Right lobe of liver (tissue), 6 donors: ENCODE data around the gene DYRK3. TPM values are rescaled to one million over a fixed set of nuclear protein-coding genes. Genes with fewer than 3 reads are reported as not detected.

Source experiments
- ATAC-seq, 4 donors: fragments of 200-7000 bp; cut with Tn5 transposase; one replicate each; pipeline ENCODE4 v1.9.1; 2020; ENCODE audit warnings: mild to moderate bottlenecking in 4 of 4, moderate library complexity in 4 of 4
- DNase-seq, 3 donors: peaks; one replicate each; pipeline ENCODE4 v3.0.0-alpha.2; 2020
- H3K27ac ChIP-seq, 3 donors: fragments of 200-600 bp; one replicate each; pipeline ENCODE4 v1.8.0; 2022
- H3K27me3 ChIP-seq, 2 donors: fragments of 200-600 bp; one replicate each; pipeline ENCODE4 v1.8.0; 2022
- H3K36me3 ChIP-seq, 4 donors: fragments of 200-600 bp; sonication (generic) in 1 of 4; one replicate each; pipeline versions ENCODE4 v1.5.1 to v1.8.0; 2017 to 2022; ENCODE audit warnings: control low read depth in 1 of 4
- H3K4me1 ChIP-seq, 4 donors: fragments of 200-600 bp; sonication (generic) in 1 of 4; one replicate each; pipeline versions ENCODE4 v1.5.1 to v1.8.0; 2017 to 2022; ENCODE audit warnings: control low read depth in 1 of 4
- H3K4me3 ChIP-seq, 3 donors: fragments of 200-600 bp; one replicate each; pipeline ENCODE4 v1.8.0; 2022
- H3K9me3 ChIP-seq, 4 donors: fragments of 200-600 bp; sonication (generic) in 1 of 4; one replicate each; pipeline versions ENCODE4 v1.5.1 to v1.8.0; 2017 to 2022; ENCODE audit warnings: control low read depth in 1 of 4
- POLR2A ChIP-seq: fragments of 450-650 bp; IDR thresholded peaks from one replicate; pipeline ENCODE4 v1.6.1; 2017; ENCODE audit warnings: antibody characterized with exemption, mild to moderate bottlenecking
- WGBS: methylation state at CpG from one replicate; pipeline ENCODE4 v1.1.6; 2018; ENCODE audit warnings: low coverage, low lambda C conversion rate; ENCODE audit not compliant: insufficient coverage; ENCODE audit errors: missing lambda C conversion rate; 5-methylcytosine and 5-hydroxymethylcytosine counted together
- intact Hi-C, 2 donors: fragments of 100-400 bp; cut with DNase I; formaldehyde crosslinking; loops; one replicate each; pipeline versions ENCODE4 v1.11.2 to v1.14.1; 2022
- total RNA-seq, 6 experiments: library from RNA; depleted of rRNA in 2 of 6; stranded (reverse); fragments of >200 nt in 2 of 6; fragmentation: NEBNext Ultra II Directional in 3 of 6; extraction: Animal tissue kit (Norgen Biotek cat#: 25700) in 3 of 6; gene quantifications; one replicate each; pipeline versions ENCODE4 v1.1.0 to v1.2.4, GENCODE V29; 2016 to 2023
- TF ChIP-seq, protein P1 (sequence below), 4 donors: fragments of 200-600 bp in 3 of 4; fragments of 450-650 bp in 1 of 4; IDR thresholded peaks; one replicate each; pipeline versions ENCODE4 v1.5.1 to v1.8.0; 2016 to 2022; ENCODE audit warnings: antibody characterized with exemption in 4 of 4, mild to moderate bottlenecking in 2 of 4
- donor health status: DM: no; HTN: yes; CAD: no.
- donor health status: DM: no; HTN: no; CAD: no.
- donor health status: DM: no; HTN: no; CAD: no.
- donor health status: DM: no; HTN: yes; CAD: no.
- donor health status: DM: no; HTN: yes; CAD: no.

Gene DYRK3
- total RNA-seq, 6 experiments from 2014 or later, result 2.8 to 5.6 (median 4.0) TPM

DNA sequence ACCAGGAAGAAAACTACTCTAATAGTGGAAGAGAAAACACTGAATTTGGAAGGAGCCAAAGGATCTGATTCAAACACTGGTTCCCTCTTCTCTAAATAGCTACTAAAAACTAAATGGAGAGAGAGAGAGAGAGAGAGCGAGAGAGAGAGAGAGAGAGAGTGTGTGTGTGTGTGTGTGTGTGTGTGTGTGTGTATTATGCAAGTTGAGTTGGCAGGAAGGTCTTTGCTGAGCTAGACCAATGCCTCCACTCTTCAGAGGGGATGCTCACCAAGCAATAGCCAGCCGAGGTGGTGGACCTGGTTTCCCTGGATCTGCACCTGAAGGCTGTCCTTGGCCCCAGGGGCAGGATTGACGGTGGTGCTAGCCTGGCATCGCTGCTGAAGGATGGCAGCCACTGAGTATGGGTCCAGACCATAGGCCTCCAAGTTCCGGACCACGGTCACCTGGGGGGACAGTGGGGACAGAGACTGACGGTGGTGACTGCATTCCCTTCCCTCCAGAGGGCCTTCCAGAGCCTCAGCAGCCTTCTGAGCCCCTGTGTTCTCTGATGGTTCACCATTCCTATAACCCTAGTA is 41.9 kb upstream of the DYRK3 start:
- Histone ChIP-seq H3K36me3 (peaks cover 4 to 80% (median 25%) of the 10 kb centered on the region in 4 donors), H3K4me3 (no peak overlapping the region), H3K9me3 (no peaks in the 10 kb centered on the region), H3K27me3 (no peaks in the 10 kb centered on the region), H3K4me1 (no peaks in the 10 kb centered on the region), H3K27ac (no peak overlapping the region)
- peak in 3 of 4 donors; percentile 27 to 53 (median 38) for ATAC-seq
- no peak for DNase-seq
- TF ChIP-seq, protein P1, sequence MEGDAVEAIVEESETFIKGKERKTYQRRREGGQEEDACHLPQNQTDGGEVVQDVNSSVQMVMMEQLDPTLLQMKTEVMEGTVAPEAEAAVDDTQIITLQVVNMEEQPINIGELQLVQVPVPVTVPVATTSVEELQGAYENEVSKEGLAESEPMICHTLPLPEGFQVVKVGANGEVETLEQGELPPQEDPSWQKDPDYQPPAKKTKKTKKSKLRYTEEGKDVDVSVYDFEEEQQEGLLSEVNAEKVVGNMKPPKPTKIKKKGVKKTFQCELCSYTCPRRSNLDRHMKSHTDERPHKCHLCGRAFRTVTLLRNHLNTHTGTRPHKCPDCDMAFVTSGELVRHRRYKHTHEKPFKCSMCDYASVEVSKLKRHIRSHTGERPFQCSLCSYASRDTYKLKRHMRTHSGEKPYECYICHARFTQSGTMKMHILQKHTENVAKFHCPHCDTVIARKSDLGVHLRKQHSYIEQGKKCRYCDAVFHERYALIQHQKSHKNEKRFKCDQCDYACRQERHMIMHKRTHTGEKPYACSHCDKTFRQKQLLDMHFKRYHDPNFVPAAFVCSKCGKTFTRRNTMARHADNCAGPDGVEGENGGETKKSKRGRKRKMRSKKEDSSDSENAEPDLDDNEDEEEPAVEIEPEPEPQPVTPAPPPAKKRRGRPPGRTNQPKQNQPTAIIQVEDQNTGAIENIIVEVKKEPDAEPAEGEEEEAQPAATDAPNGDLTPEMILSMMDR (IDR thresholded peaks at IDR 0.05), result no peak
- TF ChIP-seq POLR2A, result no peak
- intact Hi-C loops, result no loop called here
- 100% methylated on average over 1 of the region's 7 CpGs for WGBS

DNA sequence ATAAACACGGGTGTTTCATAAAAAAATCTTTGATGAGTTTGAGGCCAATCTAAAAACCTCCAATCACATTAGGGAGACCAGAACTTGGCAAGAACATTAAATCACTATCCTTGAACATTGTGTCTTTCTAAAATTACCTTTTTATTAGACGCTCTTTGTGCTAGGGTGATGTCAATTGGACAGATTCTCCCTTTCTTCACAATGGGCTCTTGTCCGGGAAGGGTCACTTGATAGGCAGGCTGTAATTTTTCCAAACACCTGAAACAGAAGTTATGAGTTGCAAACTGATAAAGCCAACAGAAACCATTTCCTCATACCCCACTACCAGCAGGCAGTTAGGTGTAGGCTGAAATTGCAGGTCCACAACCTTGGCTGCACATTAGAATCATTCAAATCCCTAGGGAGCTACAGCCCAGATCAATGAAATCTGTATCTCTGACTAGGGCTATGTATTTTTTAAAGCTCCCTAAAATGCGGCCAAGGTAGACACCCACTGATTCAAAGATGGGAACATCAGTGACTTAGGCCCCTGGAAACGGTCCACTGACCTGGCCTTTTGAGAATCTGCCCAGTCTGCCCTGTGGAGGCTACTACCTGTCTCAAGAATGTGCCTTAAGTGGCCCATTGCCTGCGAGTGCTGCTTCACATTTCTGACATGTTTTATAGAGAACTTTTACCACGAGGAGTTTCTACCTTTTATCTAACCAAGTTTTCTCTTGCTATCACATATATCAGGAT is 39.6 kb upstream of the DYRK3 start:
- Histone ChIP-seq H3K27me3 (no peaks in the 10 kb centered on the region), H3K36me3 (peaks cover 4 to 83% (median 31%) of the 10 kb centered on the region in 4 donors), H3K4me1 (no peaks in the 10 kb centered on the region), H3K9me3 (no peaks in the 10 kb centered on the region), H3K4me3 (no peak overlapping the region), H3K27ac (no peak overlapping the region)
- WGBS, result 78% methylated on average over 5 of the region's 7 CpGs
- DNase-seq, result no peak
- no peak for TF ChIP-seq POLR2A
- TF ChIP-seq, protein P1 (IDR thresholded peaks at IDR 0.05), result no peak
- no peak for ATAC-seq
- intact Hi-C loops, result no loop called here

DNA sequence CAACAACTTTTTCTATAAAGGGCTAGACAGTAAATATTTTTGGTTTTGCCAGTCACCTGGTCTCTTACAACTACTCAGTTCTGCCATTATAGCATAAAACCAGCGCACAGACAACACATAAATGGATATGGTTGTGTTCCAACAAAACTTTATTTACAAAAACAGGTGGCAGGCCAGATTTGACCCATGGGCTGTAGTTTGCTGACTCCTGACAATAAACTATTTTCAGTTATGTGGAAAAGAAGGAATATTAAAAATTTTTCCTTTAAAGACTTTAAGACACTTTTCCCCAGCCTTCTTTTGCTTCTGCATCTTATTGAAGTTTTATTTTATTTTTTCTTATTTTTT is 39.0 kb upstream of the DYRK3 start:
- intact Hi-C loops, result no loop called here
- ATAC-seq (no peak), DNase-seq (no peak)
- Histone ChIP-seq H3K4me3 (no peak overlapping the region), H3K9me3 (no peaks in the 10 kb centered on the region), H3K4me1 (no peaks in the 10 kb centered on the region), H3K27me3 (no peaks in the 10 kb centered on the region), H3K36me3 (peaks cover 4 to 80% (median 30%) of the 10 kb centered on the region in 4 donors), H3K27ac (no peak overlapping the region)
- TF ChIP-seq, protein P1 (IDR thresholded peaks at IDR 0.05), result no peak
- TF ChIP-seq POLR2A, result no peak
- 100% methylated on average over 1 of the region's 1 CpG for WGBS

DNA sequence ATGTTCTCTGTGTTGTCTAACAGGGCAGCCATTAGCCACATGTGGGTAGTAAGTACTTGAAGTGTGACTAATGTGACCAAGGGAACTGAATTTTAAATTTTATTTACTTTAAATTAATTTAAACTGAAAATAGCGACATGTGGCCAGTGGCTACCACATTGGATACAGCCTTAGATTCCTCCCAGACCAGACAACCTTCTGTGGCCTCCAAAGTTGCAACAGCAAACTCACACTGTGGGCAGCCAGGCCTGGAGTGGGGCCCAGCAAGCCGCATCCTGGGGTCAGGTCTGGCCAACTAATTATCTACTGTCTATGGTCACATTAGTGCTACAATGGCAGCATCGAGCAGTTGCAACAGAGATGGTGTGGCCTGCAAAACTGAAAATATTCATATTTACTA is 34.8 kb upstream of the DYRK3 start:
- Histone ChIP-seq H3K9me3 (no peaks in the 10 kb centered on the region), H3K27ac (no peak overlapping the region), H3K4me1 (no peaks in the 10 kb centered on the region), H3K4me3 (no peak overlapping the region), H3K36me3 (peaks cover 0 to 81% (median 30%) of the 10 kb centered on the region in 4 donors), H3K27me3 (no peaks in the 10 kb centered on the region)
- DNase-seq (no peak), ATAC-seq (peak in 1 of 4 donors; percentile 27)
- TF ChIP-seq, protein P1 (IDR thresholded peaks at IDR 0.05), result no peak
- no peak for TF ChIP-seq POLR2A
- intact Hi-C loops, result no loop called here
- no CpG with 5 or more reads among the region's 3 CpGs for WGBS
